DOHH2 (cell line): ENCODE measurements around the gene KCNMA1.

Experiments
- CTCF ChIP-seq: fragments of 200-600 bp; sonication (generic); IDR thresholded peaks from one replicate; pipeline ENCODE4 v1.5.1; 2014; ENCODE audit warnings: antibody characterized with exemption, mild to moderate bottlenecking, low read depth, low read length; ENCODE audit not compliant: poor library complexity, severe bottlenecking
- EZH2phosphoT487 ChIP-seq: fragments of 200-600 bp; sonication (generic); IDR thresholded peaks from 2 replicates; pipeline ENCODE4 v1.6.1; 2017; ENCODE audit warnings: borderline replicate concordance, mild to moderate bottlenecking, antibody characterized with exemption, low read length, moderate library complexity, mixed read lengths

- TF ChIP-seq CTCF (no peak), EZH2phosphoT487 (no peak)
Observed at GRCh38 chr10:77598606-77599005, 39.0 kb downstream of the KCNMA1 start.
